Tibial nerve (tissue), 4 donors: ENCODE results near the gene NRCAM. TPM values are rescaled to one million over a fixed set of nuclear protein-coding genes. Genes with fewer than 3 reads are reported as not detected.
"Not testable (repeated sequence)": the region's sequence is repeated elsewhere in the genome, so short reads cannot be mapped to it uniquely, and the experiment has no call there.

Source experiments
- DNase-seq, 2 donors: peaks; one replicate each; pipeline ENCODE4 v3.0.0-alpha.2; 2019; ENCODE audit warnings: low spot score in 2 of 2
- H3K27ac ChIP-seq, 4 donors: fragments of 200-600 bp; sonication (generic) in 3 of 4; one replicate each; pipeline ENCODE4 v1.5.1; 2017 to 2019; ENCODE audit warnings: mild to moderate bottlenecking in 1 of 4
- H3K27me3 ChIP-seq, 2 donors: fragments of 200-600 bp; sonication (generic) in 1 of 2; one replicate each; pipeline versions ENCODE4 v1.5.1 to v1.6.0; 2017 to 2019
- H3K36me3 ChIP-seq, 3 donors: fragments of 200-600 bp; sonication (generic); one replicate each; pipeline ENCODE4 v1.5.1; 2018 to 2019
- H3K4me1 ChIP-seq, 4 donors: fragments of 200-600 bp; sonication (generic) in 3 of 4; one replicate each; pipeline ENCODE4 v1.5.1; 2017 to 2019
- H3K4me3 ChIP-seq, 4 donors: fragments of 200-600 bp; sonication (generic) in 3 of 4; one replicate each; pipeline ENCODE4 v1.5.1; 2017 to 2019; ENCODE audit warnings: mild to moderate bottlenecking in 1 of 4, moderate library complexity in 1 of 4
- H3K9me3 ChIP-seq, 4 donors: fragments of 200-600 bp; sonication (generic) in 3 of 4; one replicate each; pipeline ENCODE4 v1.5.1; 2017 to 2019
- CTCF ChIP-seq, 5 experiments: fragments of 200-600 bp in 3 of 5; fragments of 450-650 bp in 2 of 5; sonication (generic) in 3 of 5; IDR thresholded peaks; one replicate each; pipeline ENCODE4 v1.5.1; 2016 to 2019; ENCODE audit warnings: antibody characterized with exemption in 5 of 5, mild to moderate bottlenecking in 3 of 5, moderate library complexity in 2 of 5
- EP300 ChIP-seq, 2 donors: sonication (generic); formaldehyde crosslinking; IDR thresholded peaks; one replicate each; pipeline ENCODE4 v1.6.1; 2017; ENCODE audit warnings: antibody characterized with exemption in 2 of 2, mild to moderate bottlenecking in 1 of 2
- POLR2A ChIP-seq, 2 donors: fragments of 450-650 bp; IDR thresholded peaks; one replicate each; pipeline ENCODE4 v1.6.1; 2017; ENCODE audit warnings: antibody characterized with exemption in 2 of 2, mild to moderate bottlenecking in 2 of 2, moderate library complexity in 2 of 2
- WGBS, 2 donors: methylation state at CpG; one replicate each; pipeline ENCODE4 v1.1.5; 2018; 5-methylcytosine and 5-hydroxymethylcytosine counted together
- total RNA-seq, 4 donors: library from RNA; depleted of rRNA; stranded (reverse); fragments of >200 nt; gene quantifications; one replicate each; pipeline ENCODE4 v1.1.0, GENCODE V29; 2016

The NRCAM gene
- total RNA-seq, 4 donors from 2014 or later = 16.5 to 87.4 (median 22.4) TPM

- no peaks in the 10 kb centered on the region for H3K36me3 ChIP-seq
- no peak for DNase-seq
- no peaks in the 10 kb centered on the region for H3K9me3 ChIP-seq
- no peak overlapping the region for H3K27ac ChIP-seq
- TF ChIP-seq EP300 (IDR thresholded peaks at IDR 0.05) (no peak), CTCF (IDR thresholded peaks at IDR 0.05) (no peak), POLR2A (IDR thresholded peaks at IDR 0.05) (no peak)
- 62 to 76% methylated on average over 3 of the region's 3 CpGs for WGBS, 2 donors
- H3K27me3 ChIP-seq = no peaks in the 10 kb centered on the region
- no peak overlapping the region for H3K4me3 ChIP-seq
- no peaks in the 10 kb centered on the region for H3K4me1 ChIP-seq
These were observed 107.3 kb downstream of the NRCAM start for GRCh38 chr7:108348913-108349312.

- WGBS, 2 donors = 30 to 35% methylated on average over 2 of the region's 2 CpGs
These were observed 108.6 kb downstream of the NRCAM start for GRCh38 chr7:108347616-108348015.

GRCh38 chr7:108345710-108346336 lies 110.4 kb downstream of the NRCAM start:
- TF ChIP-seq CTCF (IDR thresholded peaks at IDR 0.05) = no peak
- TF ChIP-seq EP300 (IDR thresholded peaks at IDR 0.05) = no peak
- no peak for TF ChIP-seq POLR2A (IDR thresholded peaks at IDR 0.05)
- Histone ChIP-seq H3K4me3 (no peak overlapping the region), H3K36me3 (no peaks in the 10 kb centered on the region), H3K27ac (no peak overlapping the region), H3K27me3 (no peaks in the 10 kb centered on the region), H3K9me3 (no peaks in the 10 kb centered on the region), H3K4me1 (no peaks in the 10 kb centered on the region)
- WGBS, 2 donors = 73 to 78% methylated on average over 9 of the region's 9 CpGs
- DNase-seq = no peak

More at GRCh38 chr7:108347616-108348015, 108.6 kb downstream of the NRCAM start:
- DNase-seq = no peak
- H3K4me1 ChIP-seq = no peaks in the 10 kb centered on the region
- no peaks in the 10 kb centered on the region for H3K36me3 ChIP-seq
- H3K9me3 ChIP-seq = no peaks in the 10 kb centered on the region
- H3K27ac ChIP-seq = no peak overlapping the region
- no peaks in the 10 kb centered on the region for H3K27me3 ChIP-seq
- no peak overlapping the region for H3K4me3 ChIP-seq
- TF ChIP-seq CTCF (IDR thresholded peaks at IDR 0.05) (no peak), EP300 (IDR thresholded peaks at IDR 0.05) (no peak), POLR2A (IDR thresholded peaks at IDR 0.05) (no peak)

GRCh38 chr7:108340856-108341411 lies 115.3 kb downstream of the NRCAM start:
- Histone ChIP-seq H3K27me3 (no peaks in the 10 kb centered on the region), H3K4me1 (no peaks in the 10 kb centered on the region), H3K27ac (no peak overlapping the region), H3K9me3 (no peaks in the 10 kb centered on the region), H3K36me3 (no peaks in the 10 kb centered on the region), H3K4me3 (no peak overlapping the region)
- 51 to 53% methylated on average over 9 of the region's 9 CpGs for WGBS, 2 donors
- no peak for TF ChIP-seq EP300 (IDR thresholded peaks at IDR 0.05)
- TF ChIP-seq CTCF (IDR thresholded peaks at IDR 0.05) = no peak
- no peak for TF ChIP-seq POLR2A (IDR thresholded peaks at IDR 0.05)
- no peak for DNase-seq

GRCh38 chr7:108340406-108340805 lies 115.8 kb downstream of the NRCAM start:
- H3K36me3 ChIP-seq, H3K27me3 ChIP-seq, DNase-seq, H3K4me1 ChIP-seq, H3K4me3 ChIP-seq, H3K9me3 ChIP-seq, H3K27ac ChIP-seq: not testable (repeated sequence)
- WGBS, 2 donors = 88 to 91% methylated on average over 6 of the region's 6 CpGs
